Kidney (tissue), 14 donors: ENCODE data around the gene ADGRF5. TPM values are rescaled to one million over a fixed set of nuclear protein-coding genes. Genes with fewer than 3 reads are reported as not detected.

Source experiments
- DNase-seq, 5 donors: peaks; one replicate each; pipeline ENCODE4 v3.0.0-alpha.2; 2013 to 2020
- FAIRE-seq: peaks from 2 replicates; lab custom pipeline; 2012; peaks lifted over from hg19 to GRCh38; lab: Jason Lieb, UNC
- H3K27ac ChIP-seq, 2 donors: one replicate each; pipeline ENCODE4 v1.7.0; 2013; ENCODE audit warnings: low read depth in 2 of 2, low read length in 2 of 2, inconsistent platforms in 1 of 2
- H3K27me3 ChIP-seq: one replicate; pipeline ENCODE4 v1.7.1; 2013; ENCODE audit warnings: low read length, inconsistent platforms; ENCODE audit not compliant: control insufficient read depth, insufficient read depth
- H3K36me3 ChIP-seq, 3 donors: one replicate each; pipeline versions ENCODE4 v1.7.0 to v1.7.1; 2013; ENCODE audit warnings: low read length in 3 of 3, control low read depth in 1 of 3, inconsistent platforms in 1 of 3; ENCODE audit not compliant: insufficient read depth in 3 of 3, control insufficient read depth in 2 of 3
- H3K4me1 ChIP-seq, 3 donors: one replicate each; pipeline versions ENCODE4 v1.7.0 to v1.7.1; 2013; ENCODE audit warnings: low read length in 3 of 3, inconsistent platforms in 1 of 3, low read depth in 1 of 3; ENCODE audit not compliant: control insufficient read depth in 2 of 3, insufficient read depth in 2 of 3
- H3K4me3 ChIP-seq, 3 donors: one replicate each; pipeline versions ENCODE4 v1.7.0 to v1.8.1; 2013; ENCODE audit warnings: low read length in 3 of 3, control low read depth in 1 of 3, inconsistent platforms in 1 of 3
- H3K9ac ChIP-seq, 3 donors: one replicate each; pipeline versions ENCODE4 v1.7.0 to v1.7.1; 2013; ENCODE audit warnings: low read length in 3 of 3, control low read depth in 1 of 3, inconsistent platforms in 1 of 3
- H3K9me3 ChIP-seq, 3 donors: one replicate each; pipeline versions ENCODE4 v1.7.0 to v1.7.1; 2013; ENCODE audit warnings: low read length in 3 of 3, control low read depth in 1 of 3, inconsistent platforms in 1 of 3; ENCODE audit not compliant: control insufficient read depth in 2 of 3, insufficient read depth in 1 of 3
- intact Hi-C: fragments of 100-400 bp; cut with DNase I; formaldehyde crosslinking; loops from one replicate; pipeline ENCODE4 v1.11.1; 2022
- polyA plus RNA-seq: library from polyadenylated mRNA; stranded (reverse); fragments of 350-450 nt; fragmentation: Illumina TruSeq; extraction: RNeasy Lipid Tissue Mini Kit (QIAGEN cat#74804); gene quantifications from one replicate; pipeline ENCODE4 v1.2.3, GENCODE V29; 2014; ENCODE audit warnings: low read depth, low replicate concordance; ENCODE audit not compliant: insufficient read depth
- total RNA-seq: library from RNA; stranded (reverse); fragmentation: NEBNext Ultra II Directional; extraction: Animal tissue kit (Norgen Biotek cat#: 25700); gene quantifications from one replicate; pipeline ENCODE4 v1.2.1, GENCODE V29; 2021
- TF ChIP-seq, protein P1 (sequence below): IDR thresholded peaks from 3 replicates; pipeline ENCODE4 v1.5.1; 2012; ENCODE audit warnings: mild to moderate bottlenecking, moderate library complexity, borderline replicate concordance; ENCODE audit not compliant: insufficient read depth; ENCODE audit errors: extremely low read depth
- donor health status: control.
- donor health status: control.
- donor health status: control.
- donor health status: control.
- donor health status: control.
- donor health status: DM: yes; HTN: yes; CAD: no.
- donor health status: Normal renal cell carcinoma (clear cell type).

ADGRF5 gene
- total and polyA plus RNA-seq, 2 donors from 2014 or later: 44.1 to 51.7 TPM

DNA sequence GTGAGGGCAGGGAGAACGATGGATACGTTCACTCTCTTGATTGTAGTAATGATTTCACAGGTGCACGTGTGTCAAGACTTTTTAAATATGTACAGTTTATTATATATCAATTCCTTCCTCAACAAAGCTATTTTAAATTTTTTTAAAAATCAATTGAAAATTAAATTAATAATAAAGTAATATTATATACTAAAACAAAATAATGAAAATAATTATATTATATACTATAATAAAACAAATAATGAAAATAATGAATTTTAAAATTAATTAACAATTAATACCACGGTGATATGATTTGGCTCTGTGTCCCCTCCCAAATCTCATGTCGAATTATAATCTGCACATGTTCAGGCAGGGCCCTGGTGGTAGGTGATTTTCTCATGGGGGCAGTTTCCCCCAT, 42.7 kb downstream of the ADGRF5 start:
- TF ChIP-seq, protein P1, sequence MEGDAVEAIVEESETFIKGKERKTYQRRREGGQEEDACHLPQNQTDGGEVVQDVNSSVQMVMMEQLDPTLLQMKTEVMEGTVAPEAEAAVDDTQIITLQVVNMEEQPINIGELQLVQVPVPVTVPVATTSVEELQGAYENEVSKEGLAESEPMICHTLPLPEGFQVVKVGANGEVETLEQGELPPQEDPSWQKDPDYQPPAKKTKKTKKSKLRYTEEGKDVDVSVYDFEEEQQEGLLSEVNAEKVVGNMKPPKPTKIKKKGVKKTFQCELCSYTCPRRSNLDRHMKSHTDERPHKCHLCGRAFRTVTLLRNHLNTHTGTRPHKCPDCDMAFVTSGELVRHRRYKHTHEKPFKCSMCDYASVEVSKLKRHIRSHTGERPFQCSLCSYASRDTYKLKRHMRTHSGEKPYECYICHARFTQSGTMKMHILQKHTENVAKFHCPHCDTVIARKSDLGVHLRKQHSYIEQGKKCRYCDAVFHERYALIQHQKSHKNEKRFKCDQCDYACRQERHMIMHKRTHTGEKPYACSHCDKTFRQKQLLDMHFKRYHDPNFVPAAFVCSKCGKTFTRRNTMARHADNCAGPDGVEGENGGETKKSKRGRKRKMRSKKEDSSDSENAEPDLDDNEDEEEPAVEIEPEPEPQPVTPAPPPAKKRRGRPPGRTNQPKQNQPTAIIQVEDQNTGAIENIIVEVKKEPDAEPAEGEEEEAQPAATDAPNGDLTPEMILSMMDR: no peak
- Histone ChIP-seq H3K9me3 (no peaks in the 10 kb centered on the region), H3K4me3 (no peak overlapping the region), H3K27me3 (no peaks in the 10 kb centered on the region), H3K4me1 (no peaks in the 10 kb centered on the region), H3K36me3 (peaks cover 0 to 7% (median 6%) of the 10 kb centered on the region in 3 donors), H3K9ac (no peak overlapping the region), H3K27ac (no peak overlapping the region)
- FAIRE-seq (peak; percentile 73), DNase-seq (no peak)
- intact Hi-C loops: no loop called here

DNA sequence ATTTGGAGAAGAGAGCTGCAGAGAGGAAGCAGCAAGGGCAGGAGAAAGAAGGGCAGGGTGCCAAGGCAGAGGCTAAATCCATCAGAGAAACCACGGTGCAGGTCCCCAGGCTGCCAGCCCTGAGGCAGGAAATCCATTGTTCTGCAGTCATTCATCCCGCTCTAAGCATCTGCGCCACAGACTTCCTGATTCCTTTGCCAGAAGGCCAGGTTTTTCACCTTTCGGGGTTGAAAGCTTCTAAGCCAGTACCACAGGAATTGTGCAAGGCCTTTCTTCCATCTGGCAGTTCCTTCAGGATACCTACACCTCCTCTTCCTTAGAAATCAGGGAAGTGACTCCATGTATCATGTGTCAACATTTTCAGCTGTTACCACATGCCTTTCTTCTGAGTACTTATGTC, 45.6 kb downstream of the ADGRF5 start:
- Histone ChIP-seq H3K27me3 (no peaks in the 10 kb centered on the region), H3K4me1 (no peaks in the 10 kb centered on the region), H3K4me3 (no peak overlapping the region), H3K9me3 (no peaks in the 10 kb centered on the region), H3K36me3 (peaks cover 0 to 10% (median 5%) of the 10 kb centered on the region in 3 donors), H3K9ac (no peak overlapping the region), H3K27ac (no peak overlapping the region)
- intact Hi-C loops: no loop called here
- TF ChIP-seq, protein P1: no peak
- peak in 2 of 5 donors; percentile 37 to 87 for DNase-seq
- no peak for FAIRE-seq

DNA sequence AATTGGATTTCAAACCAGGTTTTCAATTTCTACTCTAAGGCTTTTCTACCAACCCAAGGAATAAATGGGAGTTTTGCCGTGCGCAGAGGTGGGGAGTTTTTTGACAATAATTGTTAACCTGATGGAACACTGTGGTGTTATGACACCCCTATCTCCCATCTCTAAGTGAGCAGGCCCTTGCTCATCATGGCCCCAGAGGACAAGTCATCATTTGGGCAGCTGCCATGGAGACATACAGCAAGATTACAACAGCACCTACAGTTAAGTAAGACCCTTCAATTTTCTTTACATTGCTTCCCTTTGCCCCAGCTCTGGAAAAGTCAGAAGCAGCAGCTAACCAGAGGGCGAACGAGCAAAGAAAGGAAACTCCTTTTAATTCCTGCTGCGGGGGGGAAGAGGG, 54.3 kb downstream of the ADGRF5 start:
- Histone ChIP-seq H3K9me3 (no peaks in the 10 kb centered on the region), H3K27me3 (no peaks in the 10 kb centered on the region), H3K4me3 (no peak overlapping the region), H3K9ac (no peak overlapping the region), H3K4me1 (no peaks in the 10 kb centered on the region), H3K27ac (no peak overlapping the region), H3K36me3 (peaks cover 0 to 4% (median 2%) of the 10 kb centered on the region in 3 donors)
- TF ChIP-seq, protein P1: no peak
- intact Hi-C loops: loop anchor here (10.0 kb wide), 1 partner anchor 107 kb away; no protein-coding TSS in a partner anchor
- DNase-seq: no peak
- FAIRE-seq: no peak

DNA sequence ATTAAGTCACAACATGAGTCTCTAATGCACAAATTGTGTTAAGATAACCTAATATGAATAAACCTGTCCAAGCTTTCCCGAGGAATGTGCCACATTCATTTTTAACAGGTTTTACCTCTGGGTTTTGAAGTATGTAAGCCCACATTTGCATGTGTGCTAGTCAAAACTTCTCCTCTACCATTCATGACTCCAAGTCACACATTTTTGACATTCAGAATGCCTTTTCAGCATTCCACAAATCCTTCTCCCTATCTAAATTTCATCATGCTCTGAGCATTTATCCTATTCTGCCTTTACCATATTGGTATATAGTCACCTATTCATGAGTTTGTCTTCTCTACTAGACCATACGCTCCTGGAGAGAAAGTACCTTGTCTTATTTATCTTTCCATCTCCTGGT, 56.5 kb downstream of the ADGRF5 start:
- Histone ChIP-seq H3K9ac (no peak overlapping the region), H3K36me3 (peaks cover 0 to 3% (median 0%) of the 10 kb centered on the region in 3 donors), H3K27ac (no peak overlapping the region), H3K4me1 (no peaks in the 10 kb centered on the region), H3K27me3 (no peaks in the 10 kb centered on the region), H3K4me3 (no peak overlapping the region), H3K9me3 (no peaks in the 10 kb centered on the region)
- TF ChIP-seq, protein P1: no peak
- intact Hi-C loops: loop anchor here (10.0 kb wide), 1 partner anchor 110 kb away; no protein-coding TSS in a partner anchor
- no peak for FAIRE-seq
- no peak for DNase-seq
